Fibroblast of lung (primary cell): ENCODE measurements around the gene GAPVD1. TPM values are rescaled to one million over a fixed set of nuclear protein-coding genes. Genes with fewer than 3 reads are reported as not detected.

Source experiments
- DNase-seq, 2 donors: peaks; one replicate each; pipeline versions ENCODE4 v3.0.0 to v3.0.0-alpha.2; 2010; ENCODE audit warnings: low read depth in 2 of 2
- H2AFZ ChIP-seq: 2 replicates; pipeline ENCODE4 v1.5.1; 2012; ENCODE audit warnings: low read length, control low read depth, inconsistent platforms
- H3K27ac ChIP-seq: 2 replicates; pipeline ENCODE4 v1.5.1; 2011; ENCODE audit warnings: low read length, control low read depth; ENCODE audit not compliant: insufficient read depth
- H3K27me3 ChIP-seq: 2 replicates; pipeline ENCODE4 v1.5.1; 2011; ENCODE audit warnings: mild to moderate bottlenecking, low read length; ENCODE audit not compliant: control insufficient read depth, insufficient read depth
- H3K36me3 ChIP-seq: 2 replicates; pipeline ENCODE4 v1.5.1; 2011; ENCODE audit warnings: low read length; ENCODE audit not compliant: control insufficient read depth, insufficient read depth
- H3K4me1 ChIP-seq: 2 replicates; pipeline ENCODE4 v1.5.1; 2011; ENCODE audit warnings: low read length; ENCODE audit not compliant: control insufficient read depth, insufficient read depth; ENCODE audit errors: extremely low read depth
- H3K4me2 ChIP-seq: 2 replicates; pipeline ENCODE4 v1.5.1; 2011; ENCODE audit warnings: low read length, control low read depth; ENCODE audit not compliant: insufficient read depth; ENCODE audit errors: extremely low read depth
- H3K4me3 ChIP-seq, 4 experiments: fragments of 200-600 bp in 1 of 4; sonication (generic) in 1 of 4; replicated peaks in 1 of 4; 2 replicates each; pipeline ENCODE4 v1.5.1; 2011 to 2016; ENCODE audit warnings: low read length in 4 of 4, low read depth in 3 of 4, mild to moderate bottlenecking in 3 of 4, control low read depth in 2 of 4, inconsistent platforms in 1 of 4, mixed read lengths in 1 of 4; ENCODE audit not compliant: insufficient read depth in 1 of 4; ENCODE audit errors: control extremely low read depth in 1 of 4
- H3K79me2 ChIP-seq: 2 replicates; pipeline ENCODE4 v1.5.1; 2012; ENCODE audit warnings: mild to moderate bottlenecking, low read length, inconsistent platforms; ENCODE audit not compliant: control insufficient read depth, insufficient read depth
- H3K9ac ChIP-seq: 2 replicates; pipeline ENCODE4 v1.5.1; 2011; ENCODE audit warnings: mild to moderate bottlenecking, low read length, control low read depth; ENCODE audit not compliant: insufficient read depth
- H3K9me3 ChIP-seq: 2 replicates; pipeline ENCODE4 v1.5.1; 2012; ENCODE audit warnings: low read depth, low read length; ENCODE audit not compliant: control insufficient read depth, insufficient read depth
- H4K20me1 ChIP-seq: 2 replicates; pipeline ENCODE4 v1.5.1; 2011; ENCODE audit warnings: low read length; ENCODE audit not compliant: control insufficient read depth, insufficient read depth; ENCODE audit errors: extremely low read depth
- CTCF ChIP-seq, 2 donors: IDR thresholded peaks in 1 of 2; conservative IDR thresholded peaks in 1 of 2; 1 replicate in 1 of 2; 2 replicates in 1 of 2; pipeline ENCODE4 v1.5.1; 2011 to 2012; ENCODE audit warnings: low read length in 2 of 2, control low read depth in 1 of 2, inconsistent platforms in 1 of 2, low read depth in 1 of 2, mild to moderate bottlenecking in 1 of 2
- EZH2 ChIP-seq: IDR thresholded peaks from 2 replicates; pipeline ENCODE4 v1.5.1; 2012; ENCODE audit warnings: low read length, control low read depth, mild to moderate bottlenecking; ENCODE audit errors: missing control alignments
- polyA plus RNA-seq, 2 donors: library from polyadenylated mRNA; depleted of rRNA in 1 of 2; stranded (reverse) in 1 of 2; unstranded in 1 of 2; fragments of >200 nt; gene quantifications; 2 replicates each; pipeline ENCODE4 v1.2.1, GENCODE V29; 2011 to 2012; ENCODE audit warnings: missing spikeins in 1 of 2
- total RNA-seq: library from RNA; depleted of rRNA; stranded (reverse); fragments of >200 nt; gene quantifications from 2 replicates; pipeline ENCODE4 v1.2.1, GENCODE V29; 2014

The GAPVD1 gene
- total and polyA plus RNA-seq, 2 donors (not counting 1 experiment from before 2014, with no cell fraction given), result 23.0 to 72.3 TPM

- no peak for DNase-seq
- Histone ChIP-seq H3K9me3 (no peaks in the 10 kb centered on the region), H3K4me3 (no peak overlapping the region), H3K9ac (no peak overlapping the region), H3K4me2 (no peak overlapping the region), H3K4me1 (no peaks in the 10 kb centered on the region), H3K27ac (no peak overlapping the region), H3K36me3 (peaks cover 2% of the 10 kb centered on the region), H3K27me3 (no peaks in the 10 kb centered on the region), H4K20me1 (no peaks in the 10 kb centered on the region), H2AFZ (no peak overlapping the region), H3K79me2 (peaks cover 56% of the 10 kb centered on the region)
- no peak for TF ChIP-seq EZH2
- no peak for TF ChIP-seq CTCF (conservative IDR thresholded peaks at IDR 0.05 in 1 of 2, IDR thresholded peaks at IDR 0.05 in 1 of 2; ENCODE audit: low read depth in 1 of 2, low read length in 2 of 2)
Measured at GRCh38 chr9:125269014-125269397, 7.4 kb downstream of the GAPVD1 start.

GRCh38 chr9:125271081-125271480 lies 9.5 kb downstream of the GAPVD1 start:
- H3K9me3 ChIP-seq, result no peaks in the 10 kb centered on the region
- no peaks in the 10 kb centered on the region for H3K4me1 ChIP-seq
- H3K9ac ChIP-seq, result no peak overlapping the region
- no peak overlapping the region for H3K4me2 ChIP-seq
- H3K27me3 ChIP-seq, result no peaks in the 10 kb centered on the region
- no peak overlapping the region for H3K4me3 ChIP-seq
- H3K36me3 ChIP-seq, result no peaks in the 10 kb centered on the region
- peaks cover 54% of the 10 kb centered on the region for H3K79me2 ChIP-seq
- TF ChIP-seq CTCF (conservative IDR thresholded peaks at IDR 0.05 in 1 of 2, IDR thresholded peaks at IDR 0.05 in 1 of 2; ENCODE audit: low read depth in 1 of 2, low read length in 2 of 2), result no peak
- TF ChIP-seq EZH2, result no peak
- no peaks in the 10 kb centered on the region for H4K20me1 ChIP-seq
- no peak for DNase-seq
- no peak overlapping the region for H2AFZ ChIP-seq
- H3K27ac ChIP-seq, result no peak overlapping the region

GRCh38 chr9:125272697-125273096 lies 11.1 kb downstream of the GAPVD1 start:
- H3K9me3 ChIP-seq, result no peaks in the 10 kb centered on the region
- no peak overlapping the region for H3K27ac ChIP-seq
- no peaks in the 10 kb centered on the region for H3K36me3 ChIP-seq
- H3K79me2 ChIP-seq, result peaks cover 57% of the 10 kb centered on the region
- H2AFZ ChIP-seq, result no peak overlapping the region
- no peak overlapping the region for H3K9ac ChIP-seq
- TF ChIP-seq CTCF (conservative IDR thresholded peaks at IDR 0.05 in 1 of 2, IDR thresholded peaks at IDR 0.05 in 1 of 2; ENCODE audit: low read depth in 1 of 2, low read length in 2 of 2), result no peak
- TF ChIP-seq EZH2, result no peak
- no peaks in the 10 kb centered on the region for H4K20me1 ChIP-seq
- no peaks in the 10 kb centered on the region for H3K27me3 ChIP-seq
- DNase-seq, result peak in 1 of 2 donors; percentile 84
- H3K4me3 ChIP-seq, result peak overlapping the region in 1 of 4 experiments; percentile 1
- H3K4me2 ChIP-seq, result peak overlapping the region; percentile 67
- H3K4me1 ChIP-seq, result no peaks in the 10 kb centered on the region
